HG02571 (cell line): ENCODE results near the gene AMPH.

Experiments used
- ATAC-seq: cut with Tn5 transposase; IDR thresholded peaks from one replicate; pipeline ENCODE4 v1.9.1; 2021; ENCODE audit warnings: mild to moderate bottlenecking, moderate library complexity; ENCODE audit not compliant: unreplicated experiment

Gene AMPH

DNA sequence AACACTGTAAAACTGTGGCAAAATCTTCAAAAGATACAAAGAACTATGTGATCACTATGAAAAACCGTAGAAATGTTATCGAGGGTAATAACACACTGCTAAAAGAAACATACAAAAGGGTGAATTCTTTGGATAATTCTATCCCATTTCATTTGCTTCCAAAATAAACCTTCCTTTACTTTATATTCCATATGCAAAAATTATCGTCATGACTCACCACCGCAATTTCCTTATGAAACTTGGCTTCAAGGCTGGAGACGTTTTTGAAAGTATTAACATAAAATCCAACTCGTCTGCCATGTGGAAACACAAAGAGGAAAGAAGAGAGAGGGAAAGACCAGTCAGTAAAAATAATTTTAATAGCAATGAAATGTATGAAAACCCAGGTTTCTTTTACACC is 165.2 kb downstream of the AMPH start:
- ATAC-seq: no peak

DNA sequence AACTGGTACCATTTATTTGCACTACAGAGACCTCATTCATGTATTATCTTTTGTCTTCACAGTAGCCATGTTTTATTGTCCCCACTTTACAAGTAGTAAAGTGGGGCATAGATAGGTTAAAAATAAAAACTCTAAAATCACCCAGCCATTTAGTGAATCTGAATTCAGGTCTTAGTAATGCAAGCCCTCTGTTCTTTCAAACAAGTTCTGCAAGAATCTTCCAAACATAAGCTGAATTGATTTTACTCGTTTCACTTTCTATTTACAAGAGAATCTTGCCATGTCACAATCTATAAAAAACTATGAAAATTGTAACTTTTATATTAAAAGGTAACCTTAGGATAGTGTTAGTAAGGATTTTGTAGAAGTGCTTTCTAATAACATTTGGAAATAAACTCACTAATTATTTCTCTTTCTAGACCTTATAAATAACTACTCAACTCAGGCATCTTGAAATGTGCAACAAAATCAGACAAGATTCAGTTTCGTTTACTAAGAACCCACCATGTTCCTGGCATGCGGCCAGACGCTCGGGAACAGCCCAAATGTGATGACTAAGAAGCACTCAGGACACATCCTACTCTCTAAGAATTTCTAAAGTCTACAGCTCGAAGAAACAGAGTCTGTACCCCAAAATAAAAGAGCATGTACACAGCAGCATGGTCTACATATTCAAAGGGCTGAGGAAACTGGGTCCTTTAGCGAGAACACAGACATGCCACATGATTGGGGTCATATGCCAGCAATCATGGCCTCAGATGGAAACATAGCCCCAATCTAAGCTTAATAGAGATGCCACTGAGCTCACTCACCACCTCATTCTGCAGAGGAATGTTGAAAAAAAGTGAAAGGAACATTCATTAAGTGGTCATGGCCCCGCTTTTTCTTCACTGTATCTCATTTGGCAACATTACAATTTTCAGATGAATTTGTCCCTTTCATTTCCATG is 167.6 kb downstream of the AMPH start:
- ATAC-seq: peak; percentile 86

DNA sequence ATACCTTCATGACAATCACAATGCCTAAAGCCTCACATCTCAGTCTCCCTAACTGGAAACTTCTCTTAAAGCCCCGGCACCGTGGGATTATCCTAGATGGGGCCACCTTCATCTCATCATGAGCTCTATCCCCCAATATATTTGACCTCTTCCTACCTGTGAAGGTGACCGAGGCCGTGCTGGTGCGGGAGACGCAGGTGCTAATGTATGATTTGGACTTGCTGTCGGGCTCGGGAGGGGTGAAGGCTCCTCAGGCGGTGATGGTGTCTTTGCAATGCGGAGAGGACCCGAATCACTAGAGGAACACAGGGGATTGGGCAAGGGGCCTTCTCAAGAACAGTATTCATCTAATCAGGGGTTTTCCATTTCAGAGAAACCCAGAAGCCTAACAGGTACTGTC is 168.4 kb downstream of the AMPH start:
- ATAC-seq: no peak

DNA sequence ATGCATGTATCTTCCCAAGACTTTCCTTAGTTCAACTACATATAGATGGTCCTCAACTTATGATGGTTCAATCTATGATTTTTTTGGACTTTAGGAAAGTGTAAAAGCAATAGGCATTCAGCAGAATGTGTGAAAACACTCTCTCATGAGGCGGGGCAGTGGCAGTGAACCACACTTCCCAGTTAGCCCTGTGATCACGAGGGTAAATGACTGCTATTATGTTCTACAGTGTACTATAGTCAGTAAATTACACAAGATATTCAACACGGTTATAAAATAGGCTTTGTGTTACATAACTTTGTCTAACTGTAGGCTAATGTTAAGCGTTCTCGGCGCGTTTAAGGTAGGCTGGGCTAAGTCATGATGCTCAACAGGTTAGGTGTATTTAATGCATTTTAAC is 169.3 kb downstream of the AMPH start:
- ATAC-seq: no peak

DNA sequence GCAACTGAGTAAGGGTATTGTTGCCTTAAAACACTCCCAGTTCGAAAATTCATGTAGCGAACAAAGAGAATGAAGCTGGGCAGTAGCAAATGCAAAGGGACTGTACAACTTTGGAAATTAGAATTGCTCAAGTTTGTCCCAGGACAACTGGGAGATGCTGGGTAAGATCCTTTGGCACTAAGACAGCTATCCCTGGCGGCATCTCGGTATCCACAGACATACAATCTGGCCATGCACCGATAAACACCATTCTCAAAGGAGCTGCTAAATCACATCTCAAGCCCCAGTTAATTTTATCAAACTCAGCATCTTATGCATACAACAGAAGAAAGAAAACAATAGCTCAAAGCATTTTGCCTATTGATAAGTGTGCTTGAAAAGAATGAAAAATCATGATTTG is 177.3 kb downstream of the AMPH start:
- ATAC-seq: no peak

DNA sequence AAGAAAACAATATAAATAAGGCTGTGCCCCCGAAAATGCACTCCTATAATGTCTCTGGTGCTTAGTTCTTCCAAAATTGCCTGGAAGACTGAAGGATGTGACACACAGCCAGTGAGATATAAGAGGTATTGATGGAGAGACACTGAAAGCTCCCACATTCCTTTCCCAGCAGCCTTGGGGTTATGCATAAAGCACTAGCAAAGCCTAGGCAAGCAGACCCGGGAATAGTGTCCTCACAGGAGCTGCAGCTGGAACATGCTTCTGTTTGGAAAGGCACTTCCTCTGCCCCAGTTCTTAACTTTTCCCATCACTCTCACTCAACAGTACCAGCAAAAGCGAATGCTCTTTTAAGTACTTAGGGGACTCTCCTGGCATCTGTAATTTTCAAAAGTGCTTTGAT is 178.0 kb downstream of the AMPH start:
- no peak for ATAC-seq

DNA sequence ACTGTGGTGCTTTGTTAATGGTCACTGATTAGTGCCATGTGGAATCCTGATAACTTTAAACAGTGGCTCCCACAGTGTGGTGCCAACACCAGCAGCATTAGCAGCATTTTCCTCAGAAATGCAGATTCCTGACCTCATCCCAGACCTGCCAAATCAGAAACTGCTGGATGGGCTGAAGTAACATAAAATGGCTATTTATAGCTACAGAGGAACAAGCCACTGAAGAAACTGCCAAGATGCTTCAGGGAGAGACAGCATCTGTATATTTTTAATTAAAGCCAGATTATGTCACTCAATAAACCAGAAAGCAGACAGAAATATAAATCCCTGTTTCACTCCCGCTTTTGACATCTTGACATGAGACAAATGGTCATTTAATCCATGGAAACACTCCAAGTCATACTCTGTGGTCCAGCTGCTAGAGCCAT is 178.5 kb downstream of the AMPH start:
- ATAC-seq: no peak

DNA sequence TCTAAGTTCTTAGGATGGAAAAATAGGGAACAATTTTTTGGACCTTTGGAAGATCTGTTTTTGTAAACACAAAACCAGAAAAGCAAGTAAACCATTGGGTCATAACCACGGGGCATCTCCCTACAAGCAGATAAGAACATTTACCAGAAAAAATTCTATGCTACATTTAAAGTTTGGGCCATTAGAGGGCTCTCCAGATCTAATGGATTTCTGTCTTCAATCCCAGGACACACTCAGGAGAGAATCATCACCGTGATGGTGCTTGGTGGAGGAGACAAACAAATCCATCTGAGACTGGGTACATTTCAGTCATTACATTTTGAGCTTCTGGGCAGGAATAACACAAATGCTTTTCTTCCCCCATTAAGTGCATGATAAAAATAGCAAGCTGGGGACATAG is 179.3 kb downstream of the AMPH start:
- ATAC-seq: no peak

DNA sequence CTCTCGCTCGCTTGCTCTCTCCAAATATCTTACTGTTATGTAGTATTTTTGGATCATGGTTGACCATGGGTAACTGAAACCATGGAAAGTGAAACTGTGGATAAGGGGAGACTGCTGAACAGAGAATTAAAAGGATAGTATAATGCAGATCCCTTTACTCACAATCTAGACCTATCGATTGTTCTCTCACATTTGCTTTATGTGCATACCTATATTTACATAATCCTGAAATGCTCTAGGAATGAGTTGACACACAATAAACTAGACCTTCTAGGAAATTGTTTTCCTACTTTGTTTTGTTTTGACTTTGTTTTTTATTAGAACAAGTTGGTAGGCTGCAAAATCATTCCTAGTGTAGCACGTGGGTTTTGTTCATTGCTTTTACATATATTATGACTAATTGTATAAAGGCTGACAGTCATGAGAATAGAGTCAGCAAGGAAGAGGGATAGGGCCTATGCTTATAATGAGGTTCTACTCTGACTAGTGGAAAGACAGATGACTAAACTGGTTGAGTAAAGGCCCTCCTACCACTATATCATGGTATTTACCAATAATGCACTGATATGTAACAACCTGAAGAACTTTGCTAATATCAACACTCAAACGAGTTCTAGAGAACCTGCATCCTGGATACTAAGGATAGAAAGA is 182.5 kb downstream of the AMPH start:
- ATAC-seq: no peak

DNA sequence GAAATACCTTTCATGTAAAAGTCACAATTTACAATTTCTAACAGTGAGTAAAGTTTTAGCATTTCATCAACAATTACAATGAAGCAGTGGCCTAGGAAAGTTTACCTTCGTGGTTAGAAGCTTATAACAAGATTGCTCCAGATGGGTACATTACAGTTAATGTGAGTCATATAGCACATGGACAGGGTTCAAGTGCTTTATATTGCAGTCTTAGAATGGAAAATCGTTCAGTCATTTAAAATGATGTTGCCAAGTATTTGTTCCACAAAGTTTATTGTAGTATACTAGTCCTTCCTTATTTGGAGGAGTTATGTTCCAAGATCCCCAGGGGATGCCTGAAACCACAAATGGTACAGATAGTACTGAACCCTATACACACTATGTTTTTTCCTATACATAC is 183.1 kb downstream of the AMPH start:
- ATAC-seq: no peak

DNA sequence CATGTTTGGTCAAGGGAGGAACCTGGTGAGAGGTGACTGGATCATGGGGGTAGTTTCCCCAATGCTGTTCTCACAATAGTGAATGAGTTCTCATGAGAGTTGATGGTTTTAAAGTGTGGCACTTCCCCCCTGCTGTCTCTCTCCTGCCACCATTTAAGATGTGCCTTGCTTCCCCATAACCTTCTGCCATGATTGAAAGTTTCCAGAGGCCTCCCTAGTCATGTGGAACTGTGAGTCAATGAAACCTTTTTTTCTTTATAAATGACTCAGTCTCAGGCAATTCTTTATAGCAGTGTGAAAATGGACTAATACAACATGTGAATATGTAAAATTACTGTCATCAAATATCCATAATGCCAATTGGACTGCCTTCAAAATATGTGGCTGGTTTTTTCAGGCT is 192.2 kb downstream of the AMPH start:
- ATAC-seq: no peak

DNA sequence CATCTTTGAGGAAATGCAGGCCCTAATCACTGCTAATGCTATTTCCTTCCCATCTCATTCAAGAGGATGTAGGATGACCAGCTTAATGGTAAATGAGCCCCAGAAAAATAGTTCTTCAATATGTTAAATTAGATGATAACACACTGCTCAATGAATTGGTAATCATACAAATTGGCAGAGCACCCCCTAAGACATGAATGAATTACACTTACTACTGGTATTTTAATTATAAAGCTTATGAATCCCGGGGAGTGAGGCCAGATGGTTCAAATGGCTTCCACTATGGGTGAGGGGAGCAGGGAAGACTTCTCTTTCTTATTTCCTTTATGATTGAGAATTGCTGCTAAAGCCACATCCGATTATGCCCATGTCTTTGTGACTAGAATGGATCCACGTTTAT is 198.5 kb downstream of the AMPH start:
- no peak for ATAC-seq

DNA sequence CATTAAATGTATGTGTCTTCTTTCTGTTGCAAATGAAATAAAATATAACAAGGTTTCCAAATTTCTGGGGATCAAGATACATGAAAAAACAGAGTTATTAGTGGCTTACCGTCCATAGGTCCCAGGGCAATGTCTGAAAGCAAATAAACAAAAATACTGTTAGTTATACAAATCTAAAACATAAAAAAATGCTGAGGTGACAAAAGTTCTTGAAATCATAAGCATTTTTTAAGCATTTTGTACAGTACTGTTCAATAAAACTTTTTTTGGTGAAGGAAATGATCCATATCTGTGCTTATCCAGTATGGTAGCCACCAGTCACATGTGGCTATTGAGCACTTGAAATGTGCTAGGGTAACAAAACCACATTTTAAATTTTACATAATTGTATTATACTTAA is 199.1 kb downstream of the AMPH start:
- no peak for ATAC-seq

DNA sequence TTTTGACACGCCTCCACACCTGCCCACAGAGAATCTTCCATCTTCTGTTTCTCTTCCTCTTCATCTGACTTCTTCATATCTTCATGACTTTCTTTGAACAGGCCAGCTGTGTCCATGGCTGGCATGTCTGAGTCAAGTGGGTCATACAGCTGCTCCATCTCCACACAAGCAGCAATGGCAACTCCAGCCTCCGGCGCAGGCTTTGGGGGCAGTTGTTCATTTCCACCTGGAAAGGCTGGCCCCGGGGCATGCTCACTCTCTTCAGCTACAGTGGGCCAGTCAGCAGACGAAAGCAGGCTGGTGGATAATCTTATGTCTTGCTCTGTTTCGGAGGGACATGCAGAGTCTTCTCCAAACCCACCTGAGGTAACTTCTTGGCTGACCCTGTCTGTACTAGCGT is 202.1 kb downstream of the AMPH start:
- ATAC-seq: no peak

DNA sequence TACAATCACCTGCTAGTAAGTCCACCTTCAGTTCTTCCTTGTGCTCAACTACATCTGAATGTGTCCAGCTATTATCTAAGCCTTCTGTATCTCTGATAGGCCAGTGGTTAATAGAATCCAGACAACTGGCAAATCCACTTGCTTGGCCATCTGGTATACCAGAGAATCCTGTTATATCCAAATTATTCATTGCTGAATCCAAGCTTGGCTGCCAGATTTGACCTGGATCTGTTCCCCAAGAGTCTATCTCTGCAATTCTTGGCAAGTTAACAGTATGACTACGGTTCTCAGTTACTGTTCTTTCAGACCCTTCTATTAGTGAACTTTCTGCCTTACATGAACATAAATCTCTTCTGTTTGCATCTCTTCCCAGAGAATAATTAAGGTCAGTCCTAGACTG is 203.1 kb downstream of the AMPH start:
- no peak for ATAC-seq

DNA sequence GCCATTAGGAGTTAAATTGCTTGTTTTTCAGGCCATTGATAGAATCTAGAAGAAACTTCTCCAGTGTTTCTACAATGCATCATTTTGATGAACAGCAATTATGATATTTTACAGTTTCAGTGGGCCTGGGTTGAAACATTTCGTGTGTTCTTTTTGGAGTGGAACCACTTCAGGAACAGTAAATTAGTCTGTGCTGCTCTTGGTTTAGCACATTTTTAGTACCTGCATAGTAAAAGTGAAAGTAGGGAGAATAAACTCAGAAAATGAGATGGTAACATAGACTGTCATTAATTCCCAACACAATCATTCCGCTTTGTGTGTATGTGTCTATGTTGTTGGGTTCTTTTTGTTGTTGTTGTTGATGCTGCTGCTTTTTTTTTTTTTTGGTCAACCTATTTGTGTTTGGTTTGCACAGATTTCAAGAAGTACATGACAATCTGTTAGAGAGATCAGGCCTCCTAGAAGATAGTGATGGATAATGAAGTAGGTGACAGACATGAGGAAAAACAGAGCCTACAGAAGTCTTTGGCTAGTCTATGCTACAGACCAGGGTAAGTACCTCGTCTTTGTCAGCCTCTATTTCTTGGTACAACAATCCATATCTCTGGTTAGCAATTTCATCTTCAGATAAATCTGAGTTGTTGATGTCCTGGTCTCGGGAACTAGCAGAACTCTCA is 203.8 kb downstream of the AMPH start:
- no peak for ATAC-seq

DNA sequence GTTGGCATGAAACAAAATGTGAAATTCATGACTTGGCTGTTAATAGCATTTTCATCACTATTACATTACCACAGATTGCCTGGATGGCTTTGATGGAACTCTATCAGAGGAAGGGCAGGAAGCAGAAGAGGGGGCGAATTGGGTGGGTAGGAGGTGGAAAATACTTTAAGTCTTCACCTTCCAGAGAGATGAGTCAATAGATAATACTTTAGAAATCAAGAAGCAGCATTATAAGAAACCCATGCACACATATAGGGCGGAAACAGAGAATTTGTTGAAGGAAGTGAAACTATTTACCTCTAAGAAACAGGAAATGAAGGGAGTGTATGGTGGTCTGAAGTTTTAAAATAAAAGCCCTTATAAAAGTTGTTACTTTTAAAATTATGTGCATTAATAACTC is 205.7 kb downstream of the AMPH start:
- ATAC-seq: no peak

DNA sequence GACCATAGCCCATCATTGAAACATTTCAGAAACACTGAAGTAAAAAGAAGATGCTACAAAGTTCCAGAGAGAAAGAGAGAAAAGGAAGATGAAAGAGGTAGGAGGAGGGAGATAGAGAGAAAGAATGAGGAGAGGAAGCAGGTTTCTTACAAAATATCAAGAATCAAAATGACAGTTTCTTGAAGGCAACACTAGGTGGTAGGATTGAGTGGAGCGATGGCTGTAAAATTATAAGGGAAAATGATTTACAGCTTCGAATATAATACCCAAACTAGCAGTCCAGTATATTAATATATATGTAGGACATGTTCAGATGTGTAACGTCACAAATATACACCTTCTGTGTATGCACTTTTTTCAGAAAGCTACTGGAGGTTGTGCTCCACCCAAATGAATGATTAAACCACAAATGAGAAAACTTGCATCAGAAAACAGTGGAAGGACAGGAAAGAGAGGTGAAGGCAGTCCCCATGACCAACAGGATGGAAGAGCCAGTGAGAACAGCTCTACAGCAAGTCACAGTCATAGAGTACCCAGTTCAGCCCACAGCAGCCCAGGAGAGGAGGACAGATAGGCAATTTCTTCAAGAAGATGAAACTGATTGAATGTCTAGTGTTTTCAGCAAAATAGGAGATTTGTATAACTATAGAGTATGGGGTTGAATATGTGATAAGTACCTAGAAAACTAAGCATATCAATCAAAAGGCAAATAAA is 206.3 kb downstream of the AMPH start:
- ATAC-seq: no peak

DNA sequence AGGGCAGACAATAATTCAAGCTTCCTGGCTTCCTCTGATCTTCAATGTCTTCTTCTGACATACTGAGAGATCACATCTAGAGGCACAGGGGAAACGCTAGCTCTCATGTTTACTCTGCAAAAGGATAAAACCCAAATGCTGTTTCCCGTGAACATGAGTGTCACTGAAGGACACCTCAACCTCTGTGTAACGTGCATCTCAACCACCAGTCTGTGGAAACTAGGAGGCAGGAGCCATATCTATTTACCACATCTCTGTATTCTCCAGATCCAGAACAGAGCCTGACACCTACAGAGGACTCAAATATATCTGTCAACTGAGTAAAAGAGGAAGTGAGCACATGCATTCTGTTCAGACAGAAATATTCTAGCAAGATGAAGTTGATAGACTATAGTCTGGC is 217.4 kb downstream of the AMPH start:
- ATAC-seq: no peak

DNA sequence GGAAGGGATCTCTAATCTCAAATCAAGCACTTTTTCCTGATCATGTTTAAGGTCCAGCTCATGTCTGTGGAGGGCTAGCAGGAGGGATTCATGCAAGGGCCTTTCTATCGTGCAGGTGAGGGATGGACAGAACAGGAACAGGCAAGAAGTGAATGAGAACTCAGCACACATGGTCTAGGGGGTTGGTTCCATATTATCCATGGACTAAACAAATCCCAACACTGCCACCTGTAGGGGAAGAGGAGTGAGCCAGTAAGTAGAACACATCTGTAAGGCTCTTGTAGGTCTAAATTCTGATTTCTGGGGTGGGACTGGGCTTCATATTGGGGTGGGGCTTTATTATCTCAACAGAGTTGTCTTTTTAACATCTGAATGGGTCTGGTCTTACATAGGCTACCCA is 219.8 kb downstream of the AMPH start:
- no peak for ATAC-seq

DNA sequence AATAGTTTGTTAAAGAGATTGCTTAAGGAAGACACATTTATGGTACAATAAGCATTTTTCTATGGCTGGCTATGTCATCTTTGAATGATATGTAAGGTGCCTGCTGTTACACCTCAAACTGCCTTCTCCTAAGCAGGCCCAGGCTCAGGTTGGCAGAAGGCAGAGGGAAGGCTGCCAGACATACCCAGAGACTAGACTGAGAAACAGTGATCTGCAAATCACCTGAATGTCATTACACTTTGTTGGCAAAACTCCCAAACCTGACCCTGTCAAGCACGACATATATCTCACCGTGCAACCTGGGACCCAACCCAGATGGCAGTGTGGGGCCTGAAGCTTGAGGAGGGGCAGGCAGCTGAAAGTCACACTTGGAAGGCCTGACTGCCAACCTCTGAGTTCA is 221.1 kb downstream of the AMPH start:
- ATAC-seq: no peak
